Lung microvascular endothelial cell (primary cell): Measurements from ENCODE around the gene APOL1. TPM values are rescaled to one million over a fixed set of nuclear protein-coding genes. Genes with fewer than 3 reads are reported as not detected.
A peak's percentile ranks its signal among the peaks of the same experiment; 100 is the strongest.
"Not testable (repeated sequence)": the region's sequence is repeated elsewhere in the genome, so short reads cannot be mapped to it uniquely, and the experiment has no call there.

Source experiments
- DNase-seq, 2 donors: peaks; one replicate each; pipeline versions ENCODE4 v3.0.0 to v3.0.0-alpha.2; 2010; ENCODE audit warnings: low read depth in 2 of 2
- total RNA-seq: library from RNA; depleted of rRNA; stranded (reverse); fragments of >200 nt; gene quantifications from 2 replicates; pipeline ENCODE4 v1.2.1, GENCODE V29; 2014

The APOL1 gene
- total RNA-seq, 1 donor from 2014 or later: 5.8 TPM

DNA sequence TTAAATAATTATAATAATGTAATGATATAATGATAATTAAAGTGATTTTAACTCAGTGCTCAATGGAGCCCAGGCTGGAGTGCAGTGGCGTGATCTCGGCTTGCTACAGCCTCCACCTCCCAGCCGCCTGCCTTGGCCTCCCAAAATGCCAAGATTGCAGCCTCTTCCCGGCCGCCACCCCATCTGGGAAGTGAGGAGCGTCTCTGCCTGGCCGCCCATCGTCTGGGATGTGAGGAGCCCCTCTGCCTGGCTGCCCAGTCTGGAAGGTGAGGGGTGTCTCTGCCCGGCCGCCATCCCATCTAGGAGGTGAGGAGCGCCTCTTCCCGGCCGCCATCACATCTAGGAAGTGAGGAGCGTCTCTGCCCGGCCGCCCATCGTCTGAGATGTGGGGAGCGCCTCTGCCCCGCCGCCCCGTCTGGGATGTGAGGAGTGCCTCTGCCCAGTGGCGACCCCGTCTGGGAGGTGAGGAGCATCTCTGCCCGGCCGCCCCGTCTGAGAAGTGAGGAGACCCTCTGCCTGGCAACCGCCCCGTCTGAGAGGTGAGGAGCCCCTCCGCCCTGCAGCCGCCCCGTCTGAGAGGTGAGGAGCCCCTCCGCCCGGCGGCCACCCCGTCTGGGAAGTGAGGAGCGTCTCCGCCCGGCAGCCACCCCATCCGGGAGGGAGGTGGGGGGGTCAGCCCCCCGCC is 37.6 kb downstream of the APOL1 start:
- DNase-seq: not testable (repeated sequence)

DNA sequence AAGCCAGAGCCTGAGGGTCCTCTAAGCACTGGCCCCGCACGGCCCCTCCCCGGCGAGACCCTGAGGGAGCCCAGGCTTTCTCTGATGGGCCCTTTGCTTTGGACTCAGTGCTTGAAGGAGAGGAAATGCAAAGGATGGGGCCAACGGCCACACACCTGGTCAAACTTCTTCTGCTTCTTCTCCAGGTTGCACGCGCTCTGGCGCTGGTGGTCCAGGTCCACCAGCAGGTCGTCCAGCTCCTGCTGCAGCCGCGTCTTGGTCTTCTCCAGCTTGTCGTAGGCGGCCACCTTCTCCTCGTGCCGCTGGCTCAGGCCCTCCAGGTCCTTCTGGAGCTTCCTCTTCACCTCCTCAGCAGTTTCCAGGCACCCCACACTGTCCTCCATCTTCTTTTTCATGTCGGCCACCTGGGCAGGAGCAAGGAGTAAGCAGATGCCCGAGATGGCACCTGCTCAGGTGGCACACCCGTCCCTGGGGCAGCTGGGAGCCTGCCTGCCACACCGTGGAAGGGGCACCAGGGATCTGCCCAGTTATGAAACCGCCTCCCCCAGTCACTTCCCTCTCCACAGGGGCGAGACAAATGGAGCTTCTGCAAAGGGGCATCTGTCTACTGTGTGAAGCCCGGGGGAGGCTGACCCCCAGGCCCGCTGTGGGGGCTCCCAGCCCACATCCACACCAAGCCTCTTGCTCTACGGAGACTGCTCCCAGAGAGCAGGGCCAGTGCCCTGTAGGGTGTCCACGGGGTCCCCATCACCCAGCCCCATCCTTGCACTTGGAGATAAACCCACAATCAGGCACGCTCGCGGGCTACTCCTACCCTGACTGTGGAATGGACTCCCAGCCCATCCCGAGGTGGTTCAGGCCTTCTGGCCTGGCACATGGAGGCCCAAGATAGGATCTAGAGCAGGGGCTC is 39.2 kb downstream of the APOL1 start:
- DNase-seq: no peak

DNA sequence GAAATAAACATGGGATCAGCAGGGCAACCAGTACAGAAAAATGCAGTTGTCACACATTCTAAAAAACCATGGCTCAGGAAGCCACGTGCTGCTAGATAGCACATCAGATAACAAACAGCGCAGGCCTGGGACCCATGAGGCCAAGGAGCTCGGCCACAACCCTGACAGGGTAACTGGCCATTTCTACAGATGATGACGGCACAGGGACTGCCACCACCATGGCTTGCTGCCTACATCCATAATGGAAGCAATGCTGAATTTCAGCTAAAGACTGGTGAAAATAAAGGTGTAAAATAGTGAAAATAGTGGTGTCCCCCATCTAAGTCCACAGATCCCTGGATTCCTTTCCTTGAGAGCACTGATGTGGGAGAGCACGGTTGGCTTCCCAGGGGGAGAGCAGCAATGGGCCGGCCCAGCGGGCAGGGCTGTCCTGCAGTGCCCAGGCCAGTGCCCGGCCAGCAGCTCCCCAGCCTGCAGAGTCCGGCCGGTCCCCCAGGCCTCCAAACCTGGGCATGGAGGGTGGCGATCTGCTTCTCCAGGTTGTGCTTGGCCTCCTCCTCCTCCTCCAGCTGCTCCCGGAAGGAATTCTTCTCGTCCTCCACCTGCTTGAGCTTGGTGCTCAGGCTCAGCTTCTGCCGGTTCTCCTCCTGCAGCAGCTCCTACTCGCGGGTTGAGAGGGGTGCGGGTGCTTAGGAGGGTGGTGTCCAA is 40.0 kb downstream of the APOL1 start:
- no peak for DNase-seq

GRCh38 chr22:36293606-36294292 is 40.8 kb downstream of the APOL1 start:
- DNase-seq: no peak

DNA sequence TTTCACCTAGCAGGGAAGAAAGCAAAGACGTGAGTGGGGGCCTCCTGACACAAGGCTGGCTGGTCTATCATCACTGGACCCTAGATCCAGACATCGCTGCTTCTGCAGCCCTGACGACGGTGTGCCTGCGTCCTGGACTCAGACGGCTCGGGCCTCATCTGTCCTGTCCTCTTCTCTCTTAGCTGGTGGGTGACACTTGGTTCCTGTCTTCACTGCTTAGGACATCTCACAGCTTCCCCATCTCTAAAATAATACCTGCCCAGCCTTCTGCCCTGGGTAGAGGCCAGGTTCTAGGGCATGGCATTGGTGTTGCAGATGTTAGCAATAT is 41.3 kb downstream of the APOL1 start:
- DNase-seq: no peak

- no peak for DNase-seq
These were observed 41.9 kb downstream of the APOL1 start for GRCh38 chr22:36294801-36295200.

- no peak for DNase-seq
These were observed 42.3 kb downstream of the APOL1 start for GRCh38 chr22:36295247-36295646.

DNA sequence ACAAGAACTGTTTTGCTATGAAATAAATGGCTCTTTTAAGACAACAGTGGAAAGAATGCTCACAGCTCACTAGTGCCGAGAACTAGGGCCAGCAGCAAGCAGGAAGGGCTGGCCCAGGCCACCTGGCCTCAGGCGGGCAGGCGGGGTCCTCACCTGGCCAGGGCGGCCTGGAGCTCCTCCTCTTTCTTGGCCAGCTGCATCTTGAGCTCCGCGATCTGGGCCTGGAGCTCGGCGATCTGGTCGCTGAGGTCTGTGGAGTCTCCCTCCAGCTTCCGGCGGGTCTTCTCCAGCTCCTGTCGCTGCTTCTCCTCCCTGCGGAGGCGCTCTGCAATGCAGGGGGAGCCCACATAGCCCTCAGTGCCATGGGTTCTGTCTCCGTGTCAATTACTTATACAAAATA is 43.8 kb downstream of the APOL1 start:
- DNase-seq: no peak

DNA sequence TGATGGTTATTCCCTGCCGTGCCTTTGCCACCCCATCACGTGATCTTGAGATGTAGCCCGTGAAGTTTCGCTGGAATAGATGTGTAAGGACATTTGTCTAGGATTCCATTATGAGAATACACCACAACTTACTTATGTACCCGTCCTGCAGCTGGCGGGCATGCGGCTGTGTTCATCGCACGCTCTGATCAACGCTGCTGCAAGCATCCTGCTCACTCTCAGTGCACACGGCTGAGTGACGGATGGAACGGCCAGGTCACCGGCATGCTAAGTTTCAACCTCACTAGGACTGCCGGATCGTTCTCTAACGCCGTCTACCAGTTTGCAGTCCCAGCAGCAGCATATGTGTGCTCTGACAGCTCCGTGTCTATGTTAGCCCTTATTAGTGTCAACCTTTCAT is 44.6 kb downstream of the APOL1 start:
- no peak for DNase-seq

GRCh38 chr22:36298118-36298517 is 45.2 kb downstream of the APOL1 start:
- DNase-seq: no peak

GRCh38 chr22:36298601-36299000 is 45.7 kb downstream of the APOL1 start:
- DNase-seq: no peak

GRCh38 chr22:36299295-36299694 is 46.4 kb downstream of the APOL1 start:
- DNase-seq: no peak

- no peak for DNase-seq
These were observed 47.0 kb downstream of the APOL1 start for GRCh38 chr22:36299911-36300310.

DNA sequence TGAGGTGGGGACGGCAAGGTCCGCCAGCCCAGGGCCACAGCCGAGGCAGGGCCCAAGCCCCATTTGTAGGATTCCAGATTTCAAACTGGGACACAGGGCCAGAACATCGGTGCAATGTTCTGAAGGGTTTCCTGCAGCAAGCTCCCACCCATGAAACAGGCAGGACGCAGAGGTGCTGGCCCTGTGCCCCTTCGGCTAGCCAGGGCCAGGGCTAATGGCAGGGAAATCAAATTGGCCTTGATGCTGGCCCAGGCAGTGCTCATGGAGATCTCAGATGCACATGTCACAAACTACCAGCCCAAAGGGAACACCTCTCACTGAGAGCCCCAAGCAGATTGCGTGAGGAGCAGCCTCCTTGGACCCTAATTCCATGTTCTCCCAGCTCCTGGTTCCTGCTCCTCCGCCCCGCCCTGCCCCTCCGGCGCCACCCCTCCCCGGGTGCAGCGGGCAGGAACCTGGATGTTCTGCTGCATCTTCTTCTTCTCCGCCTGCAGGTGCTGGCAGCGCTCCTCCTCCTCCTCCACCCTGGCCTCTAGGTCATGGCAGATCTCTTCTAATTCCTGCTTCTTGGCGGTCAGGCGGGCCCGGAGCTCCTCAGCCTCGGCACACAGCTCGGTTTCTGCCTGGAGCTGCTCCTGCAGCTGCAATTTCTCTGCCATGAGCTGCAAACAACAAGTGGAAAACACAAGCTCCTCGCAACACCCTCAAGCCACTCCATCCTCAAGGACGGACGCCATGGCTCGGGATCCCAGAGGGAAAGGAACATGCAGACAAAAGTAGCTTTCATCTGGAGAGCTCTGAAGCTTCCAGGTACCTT is 47.7 kb downstream of the APOL1 start:
- DNase-seq: no peak

- peak; percentile 66 to 84 for DNase-seq
These were observed 48.5 kb downstream of the APOL1 start for GRCh38 chr22:36301384-36301828.

- no peak for DNase-seq
These were observed 48.9 kb downstream of the APOL1 start for GRCh38 chr22:36301851-36302250.

GRCh38 chr22:36302439-36303114 is 49.6 kb downstream of the APOL1 start:
- DNase-seq: no peak

GRCh38 chr22:36303115-36303467 is 50.2 kb downstream of the APOL1 start:
- no peak for DNase-seq

GRCh38 chr22:36303874-36304273 is 50.9 kb downstream of the APOL1 start:
- DNase-seq: no peak

GRCh38 chr22:36304429-36304828 is 51.5 kb downstream of the APOL1 start:
- DNase-seq: peak; percentile 70 to 90
